ENCODE measurements around the gene F11.
"Not testable (repeated sequence)": the region's sequence is repeated elsewhere in the genome, so short reads cannot be mapped to it uniquely, and the experiment has no call there.

F11 gene

DNA sequence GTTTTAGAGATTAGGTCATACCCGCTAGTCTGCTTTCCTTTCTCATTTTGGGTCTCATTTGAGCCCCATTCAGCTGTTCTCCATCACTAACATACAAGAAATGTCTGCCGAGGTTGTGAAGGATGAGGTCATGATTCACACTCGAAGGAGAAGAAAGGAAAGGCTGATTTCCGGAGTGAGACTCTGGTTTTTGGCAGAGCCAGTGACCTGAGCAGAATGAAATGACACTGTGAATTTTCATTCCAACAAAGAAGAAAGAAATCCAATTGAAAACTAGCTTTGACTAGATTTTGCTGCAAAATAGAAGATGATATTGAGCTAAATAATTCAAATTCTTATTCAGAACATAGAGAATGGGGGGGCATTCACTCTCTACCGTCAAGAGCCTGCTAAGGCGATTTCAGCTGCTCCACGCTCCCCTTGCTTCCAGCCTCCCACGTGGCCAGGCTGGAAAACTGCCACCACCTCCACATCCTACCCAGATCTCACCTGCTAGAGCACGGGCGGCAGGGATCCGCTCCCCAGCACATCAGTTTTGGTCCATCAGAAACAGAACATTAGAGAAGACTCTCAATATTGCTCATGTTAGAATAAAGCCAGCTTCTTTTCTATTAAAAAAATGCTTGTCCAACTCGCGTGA, 39.0 kb downstream of the F11 start:
- no peaks in the 10 kb centered on the region for H3K4me1 Mint-ChIP-seq (ENCODE audit: low read depth)
- H3K9me3 Mint-ChIP-seq (ENCODE audit: low read depth) = no peaks in the 10 kb centered on the region
- peaks cover 9% of the 10 kb centered on the region for H3K27me3 Mint-ChIP-seq
- no peaks in the 10 kb centered on the region for H3K36me3 Mint-ChIP-seq
- H3K27ac Mint-ChIP-seq = no peak overlapping the region
- H3K4me3 Mint-ChIP-seq = no peak overlapping the region

- no peaks in the 10 kb centered on the region for H3K9me3 Mint-ChIP-seq (ENCODE audit: low read depth)
- H3K27me3 Mint-ChIP-seq = peaks cover 13% of the 10 kb centered on the region
- H3K36me3 Mint-ChIP-seq = no peaks in the 10 kb centered on the region
- no peaks in the 10 kb centered on the region for H3K4me1 Mint-ChIP-seq (ENCODE audit: low read depth)
- no peak overlapping the region for H3K27ac Mint-ChIP-seq
- H3K4me3 Mint-ChIP-seq = no peak overlapping the region
These were observed 41.5 kb downstream of the F11 start for GRCh38 chr4:186307497-186307896.

DNA sequence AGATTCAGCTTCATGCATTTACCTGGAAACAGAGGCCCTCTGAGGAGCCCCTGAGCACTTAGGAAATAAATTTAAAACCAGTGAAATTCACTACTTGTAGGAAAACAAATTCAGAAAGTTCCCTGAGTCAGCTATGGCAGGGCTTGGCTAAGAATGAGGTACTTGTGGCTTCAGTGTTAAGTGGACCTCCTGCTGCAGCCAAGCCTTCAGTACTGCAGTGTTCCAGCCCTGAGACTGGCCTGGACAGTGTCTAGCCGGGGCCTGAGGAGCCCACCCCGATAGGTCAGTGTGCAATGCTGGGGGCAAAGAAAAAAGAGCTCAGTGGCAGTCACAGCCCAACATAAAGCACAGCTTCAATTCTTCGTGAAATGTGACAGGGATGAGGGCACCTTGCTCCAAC, 41.9 kb downstream of the F11 start:
- Mint-ChIP-seq H3K27me3 (peaks cover 16% of the 10 kb centered on the region), H3K4me1 (ENCODE audit: low read depth) (no peaks in the 10 kb centered on the region), H3K4me3 (no peak overlapping the region), H3K9me3 (ENCODE audit: low read depth) (no peaks in the 10 kb centered on the region), H3K36me3 (no peaks in the 10 kb centered on the region), H3K27ac (no peak overlapping the region)

GRCh38 chr4:186318481-186318880, 52.5 kb downstream of the F11 start:
- no peak overlapping the region for H3K4me3 Mint-ChIP-seq
- no peaks in the 10 kb centered on the region for H3K36me3 Mint-ChIP-seq

DNA sequence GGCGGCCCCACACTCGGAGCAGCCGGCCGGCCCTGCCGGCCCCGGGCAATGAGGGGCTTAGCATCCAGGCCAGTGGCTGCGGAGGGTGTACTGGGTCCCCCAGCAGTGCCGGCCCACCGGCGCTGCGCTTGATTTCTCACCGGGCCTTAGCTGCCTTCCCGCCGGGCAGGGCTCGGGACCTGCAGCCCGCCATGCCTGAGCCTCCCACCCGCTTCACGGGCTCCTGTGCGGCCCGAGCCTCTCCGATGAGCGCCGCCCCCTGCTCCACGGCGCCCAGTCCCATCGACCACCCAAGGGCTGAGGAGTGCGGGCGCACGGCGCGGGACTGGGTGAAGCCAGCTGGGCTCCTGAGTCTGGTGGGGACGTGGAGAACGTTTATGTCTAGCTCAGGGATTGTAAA, 58.7 kb downstream of the F11 start:
- H3K36me3 Mint-ChIP-seq; H3K9me3 Mint-ChIP-seq (ENCODE audit: low read depth); H3K27me3 Mint-ChIP-seq; H3K27ac Mint-ChIP-seq; H3K4me3 Mint-ChIP-seq; H3K4me1 Mint-ChIP-seq (ENCODE audit: low read depth): not testable (repeated sequence)

More at GRCh38 chr4:186318481-186318880, 52.5 kb downstream of the F11 start:
- Mint-ChIP-seq H3K27me3 (no peaks in the 10 kb centered on the region), H3K9me3 (ENCODE audit: low read depth) (no peaks in the 10 kb centered on the region), H3K27ac (no peak overlapping the region), H3K4me1 (ENCODE audit: low read depth) (no peaks in the 10 kb centered on the region)

DNA sequence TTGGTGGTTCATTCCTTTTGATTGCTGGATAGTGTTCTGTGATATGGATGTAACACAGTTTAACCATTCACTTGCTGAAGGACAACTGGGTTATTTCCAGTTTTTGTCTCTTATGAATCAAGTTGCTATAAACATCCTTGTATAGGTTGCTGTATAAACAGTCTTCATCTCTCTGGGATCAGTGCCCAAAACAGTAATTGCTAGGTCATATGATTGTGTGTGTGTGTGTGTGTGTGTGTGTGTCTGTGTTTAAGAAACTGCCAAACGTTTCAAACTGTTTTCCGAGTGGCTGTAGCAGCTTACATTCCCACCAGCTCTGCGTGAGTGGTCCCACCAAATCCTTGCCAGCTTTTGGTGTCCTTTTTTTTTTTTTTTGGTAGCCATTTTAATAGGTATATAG, 60.4 kb downstream of the F11 start:
- H3K4me1 Mint-ChIP-seq (ENCODE audit: low read depth) = no peaks in the 10 kb centered on the region
- no peaks in the 10 kb centered on the region for H3K36me3 Mint-ChIP-seq
- H3K4me3 Mint-ChIP-seq = no peak overlapping the region
- H3K27me3 Mint-ChIP-seq = no peaks in the 10 kb centered on the region
- H3K27ac Mint-ChIP-seq = no peak overlapping the region
- peaks cover 6% of the 10 kb centered on the region for H3K9me3 Mint-ChIP-seq (ENCODE audit: low read depth)

DNA sequence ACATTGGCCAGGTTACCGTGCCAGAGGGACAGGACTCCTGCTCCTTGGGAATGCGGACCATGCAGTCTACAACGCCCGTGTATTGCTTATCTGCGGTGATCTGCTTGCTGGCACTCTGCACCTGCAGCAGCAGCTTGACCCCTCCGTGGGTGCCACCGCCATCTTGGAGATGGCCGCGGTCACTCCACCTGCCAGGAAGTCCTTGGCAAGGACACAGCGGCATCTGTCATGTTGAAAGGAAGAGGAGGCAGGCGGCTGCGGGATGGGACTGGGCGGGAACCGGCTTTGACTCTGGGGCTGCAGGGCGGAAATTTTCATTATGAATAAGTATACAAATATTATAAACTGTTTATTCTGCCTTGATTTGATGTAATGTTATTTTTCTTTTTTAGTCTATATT, 63.4 kb downstream of the F11 start:
- Mint-ChIP-seq H3K4me1 (ENCODE audit: low read depth) (no peaks in the 10 kb centered on the region), H3K9me3 (ENCODE audit: low read depth) (peaks cover 12% of the 10 kb centered on the region), H3K36me3 (peaks cover 2% of the 10 kb centered on the region), H3K27me3 (no peaks in the 10 kb centered on the region), H3K27ac (no peak overlapping the region), H3K4me3 (no peak overlapping the region)

GRCh38 chr4:186330368-186330767, 64.4 kb downstream of the F11 start:
- Mint-ChIP-seq H3K4me1 (ENCODE audit: low read depth) (no peaks in the 10 kb centered on the region), H3K27ac (no peak overlapping the region), H3K9me3 (ENCODE audit: low read depth) (peaks cover 12% of the 10 kb centered on the region), H3K36me3 (peaks cover 2% of the 10 kb centered on the region), H3K4me3 (no peak overlapping the region), H3K27me3 (no peaks in the 10 kb centered on the region)

- Mint-ChIP-seq H3K27ac (no peak overlapping the region), H3K4me1 (ENCODE audit: low read depth) (no peaks in the 10 kb centered on the region), H3K27me3 (peaks cover 7% of the 10 kb centered on the region), H3K36me3 (peaks cover 2% of the 10 kb centered on the region), H3K9me3 (ENCODE audit: low read depth) (peaks cover 6% of the 10 kb centered on the region), H3K4me3 (no peak overlapping the region)
These were observed 69.8 kb downstream of the F11 start for GRCh38 chr4:186335793-186336192.

Data from activated naive CD8-positive, alpha-beta T cell (primary cell).